CD14-positive monocyte (primary cell): ENCODE measurements around the gene COL17A1. TPM values are rescaled to one million over a fixed set of nuclear protein-coding genes. Genes with fewer than 3 reads are reported as not detected.

ENCODE experiments used
- DNase-seq, 3 donors: peaks; one replicate each; pipeline ENCODE4 v3.0.0-alpha.2; 2011 to 2022
- H2AFZ ChIP-seq: 2 replicates; pipeline ENCODE4 v1.6.0; 2012; ENCODE audit warnings: mild to moderate bottlenecking, low read depth, low read length, inconsistent platforms; ENCODE audit not compliant: insufficient read depth, poor library complexity, severe bottlenecking
- H3K27ac ChIP-seq, 2 donors: 1 replicate in 1 of 2; 2 replicates in 1 of 2; pipeline ENCODE4 v1.5.1; 2012 to 2013; ENCODE audit warnings: low read length in 2 of 2, control low read depth in 1 of 2, inconsistent platforms in 1 of 2, low read depth in 1 of 2, mild to moderate bottlenecking in 1 of 2
- H3K27me3 ChIP-seq, 2 donors: one replicate each; pipeline versions ENCODE4 v1.6.0 to v1.6.1; 2011 to 2013; ENCODE audit warnings: low read length in 2 of 2; ENCODE audit not compliant: control insufficient read depth in 2 of 2, insufficient read depth in 2 of 2
- H3K36me3 ChIP-seq, 2 donors: replicated peaks in 1 of 2; 1 replicate in 1 of 2; 2 replicates in 1 of 2; pipeline versions ENCODE4 v1.5.1 to v1.6.1; 2012 to 2013; ENCODE audit warnings: low read length in 2 of 2, control low read depth in 1 of 2, inconsistent platforms in 1 of 2, mild to moderate bottlenecking in 1 of 2; ENCODE audit not compliant: insufficient read depth in 2 of 2, control insufficient read depth in 1 of 2
- H3K4me1 ChIP-seq, 2 donors: 1 replicate in 1 of 2; 2 replicates in 1 of 2; pipeline versions ENCODE4 v1.5.1 to v1.6.1; 2012 to 2013; ENCODE audit warnings: low read length in 2 of 2, control low read depth in 1 of 2, inconsistent platforms in 1 of 2, mild to moderate bottlenecking in 1 of 2, moderate library complexity in 1 of 2; ENCODE audit not compliant: insufficient read depth in 2 of 2, control insufficient read depth in 1 of 2
- H3K4me2 ChIP-seq: replicated peaks from 2 replicates; pipeline ENCODE3; 2012; ENCODE audit warnings: low read length, moderate library complexity, mild to moderate bottlenecking; ENCODE audit not compliant: poor library complexity, severe bottlenecking; ENCODE audit errors: extremely low read depth
- H3K4me3 ChIP-seq, 3 experiments: fragments of 200-600 bp in 1 of 3; sonication (generic) in 1 of 3; replicated peaks in 1 of 3; 1 replicate in 2 of 3; 2 replicates in 1 of 3; pipeline ENCODE4 v1.5.1; 2011 to 2013; ENCODE audit warnings: low read length in 3 of 3, mild to moderate bottlenecking in 3 of 3, control low read depth in 2 of 3, low read depth in 2 of 3, inconsistent platforms in 1 of 3, moderate library complexity in 1 of 3
- H3K79me2 ChIP-seq: 2 replicates; pipeline ENCODE4 v1.6.0; 2012; ENCODE audit warnings: mild to moderate bottlenecking, control low read depth, inconsistent platforms, low read length, moderate library complexity; ENCODE audit not compliant: insufficient read depth
- H3K9ac ChIP-seq: 2 replicates; pipeline ENCODE4 v1.6.0; 2017; ENCODE audit warnings: low read length, mild to moderate bottlenecking; ENCODE audit not compliant: insufficient read depth, poor library complexity, severe bottlenecking
- H3K9me3 ChIP-seq, 2 donors: replicated peaks in 1 of 2; 1 replicate in 1 of 2; 2 replicates in 1 of 2; pipeline versions ENCODE4 v1.5.1 to v1.6.1; 2012 to 2013; ENCODE audit warnings: low read length in 2 of 2, control low read depth in 1 of 2; ENCODE audit not compliant: control insufficient read depth in 1 of 2, insufficient read depth in 1 of 2
- H4K20me1 ChIP-seq: 2 replicates; pipeline ENCODE4 v1.6.0; 2012; ENCODE audit warnings: mild to moderate bottlenecking, low read length, control low read depth, moderate library complexity; ENCODE audit not compliant: insufficient read depth
- H3K27ac Mint-ChIP-seq, 7 donors: one replicate each; pipeline ENCODE4 v1.8.0; 2020; ENCODE audit warnings: mild to moderate bottlenecking in 7 of 7, mixed read lengths in 7 of 7, moderate library complexity in 6 of 7, inconsistent platforms in 2 of 7
- H3K27me3 Mint-ChIP-seq, 3 donors: one replicate each; pipeline ENCODE4 v1.8.0; 2021 to 2022; ENCODE audit warnings: low read depth in 3 of 3, mild to moderate bottlenecking in 3 of 3, mixed read lengths in 3 of 3, moderate library complexity in 3 of 3, inconsistent platforms in 1 of 3
- H3K36me3 Mint-ChIP-seq, 2 donors: one replicate each; pipeline ENCODE4 v1.8.0; 2020; ENCODE audit warnings: mixed read lengths in 2 of 2, inconsistent platforms in 1 of 2, mild to moderate bottlenecking in 1 of 2
- H3K4me1 Mint-ChIP-seq: one replicate; pipeline ENCODE4 v1.8.0; 2020; ENCODE audit warnings: mild to moderate bottlenecking, mixed read lengths
- H3K4me3 Mint-ChIP-seq, 2 donors: one replicate each; pipeline ENCODE4 v1.8.0; 2020; ENCODE audit warnings: mild to moderate bottlenecking in 2 of 2, mixed read lengths in 2 of 2, moderate library complexity in 1 of 2
- H3K9me3 Mint-ChIP-seq, 7 donors: one replicate each; pipeline ENCODE4 v1.8.0; 2020 to 2022; ENCODE audit warnings: mixed read lengths in 7 of 7, mild to moderate bottlenecking in 6 of 7, moderate library complexity in 6 of 7, inconsistent platforms in 2 of 7
- WGBS: methylation state at CpG from one replicate; pipeline ENCODE4 v1.1.5; 2013; ENCODE audit warnings: missing lambda C conversion rate; ENCODE audit not compliant: insufficient coverage; 5-methylcytosine and 5-hydroxymethylcytosine counted together
- intact Hi-C, 2 donors: fragments of 100-400 bp; cut with micrococcal nuclease; formaldehyde crosslinking; loops; one replicate each; pipeline versions ENCODE4 v1.15.0 to v1.15.1; 2023
- polyA plus RNA-seq, 3 donors: library from polyadenylated mRNA; depleted of rRNA in 1 of 3; unstranded in 2 of 3; stranded (reverse) in 1 of 3; fragments of 300-500 nt in 2 of 3; fragments of >200 nt in 1 of 3; fragmentation: Illumina TruSeq in 2 of 3; gene quantifications; 1 replicate in 2 of 3; 2 replicates in 1 of 3; pipeline ENCODE4 v1.2.3, GENCODE V29; 2012 to 2021
- TF ChIP-seq, protein P1 (sequence below): fragments of 200-600 bp; IDR thresholded peaks from one replicate; pipeline ENCODE4 v1.8.0; 2022; ENCODE audit warnings: antibody characterized with exemption, mild to moderate bottlenecking

Gene COL17A1
- polyA plus RNA-seq, 3 donors, result not detected

DNA sequence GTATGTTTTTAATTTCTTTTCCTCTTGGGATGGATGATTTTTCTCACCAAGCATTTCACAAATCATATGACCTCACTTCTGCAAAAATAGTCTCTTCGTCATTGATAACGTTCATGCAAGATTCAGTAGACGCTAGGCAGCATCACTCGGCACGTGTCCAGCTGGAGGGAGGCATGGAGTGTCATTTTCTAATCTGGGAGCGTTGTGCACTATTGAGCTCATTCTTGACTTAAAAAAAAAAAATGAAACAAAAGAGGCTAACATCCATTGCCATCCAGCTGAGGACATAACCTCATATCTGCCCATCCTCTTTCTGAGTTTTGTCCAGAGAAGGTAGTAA lies 56.2 kb downstream of the COL17A1 start:
- peaks cover 43 to 79% of the 10 kb centered on the region in 2 donors for H3K36me3 ChIP-seq
- Mint-ChIP-seq H3K4me1 (peaks cover 14% of the 10 kb centered on the region), H3K27ac (peak overlapping the region in 1 of 7 donors; percentile 18), H3K27me3 (peaks cover 0 to under 1% (median 0%) of the 10 kb centered on the region in 3 donors), H3K36me3 (peaks cover 49 to 65% of the 10 kb centered on the region in 2 donors), H3K4me3 (no peak overlapping the region), H3K9me3 (no peaks in the 10 kb centered on the region)
- DNase-seq, result no peak
- no peaks in the 10 kb centered on the region for H3K27me3 ChIP-seq
- H3K79me2 ChIP-seq, result no peaks in the 10 kb centered on the region
- peaks cover 0 to 8% of the 10 kb centered on the region in 2 donors for H3K4me1 ChIP-seq
- WGBS, result 100% methylated on average over 3 of the region's 6 CpGs
- TF ChIP-seq, protein P1, sequence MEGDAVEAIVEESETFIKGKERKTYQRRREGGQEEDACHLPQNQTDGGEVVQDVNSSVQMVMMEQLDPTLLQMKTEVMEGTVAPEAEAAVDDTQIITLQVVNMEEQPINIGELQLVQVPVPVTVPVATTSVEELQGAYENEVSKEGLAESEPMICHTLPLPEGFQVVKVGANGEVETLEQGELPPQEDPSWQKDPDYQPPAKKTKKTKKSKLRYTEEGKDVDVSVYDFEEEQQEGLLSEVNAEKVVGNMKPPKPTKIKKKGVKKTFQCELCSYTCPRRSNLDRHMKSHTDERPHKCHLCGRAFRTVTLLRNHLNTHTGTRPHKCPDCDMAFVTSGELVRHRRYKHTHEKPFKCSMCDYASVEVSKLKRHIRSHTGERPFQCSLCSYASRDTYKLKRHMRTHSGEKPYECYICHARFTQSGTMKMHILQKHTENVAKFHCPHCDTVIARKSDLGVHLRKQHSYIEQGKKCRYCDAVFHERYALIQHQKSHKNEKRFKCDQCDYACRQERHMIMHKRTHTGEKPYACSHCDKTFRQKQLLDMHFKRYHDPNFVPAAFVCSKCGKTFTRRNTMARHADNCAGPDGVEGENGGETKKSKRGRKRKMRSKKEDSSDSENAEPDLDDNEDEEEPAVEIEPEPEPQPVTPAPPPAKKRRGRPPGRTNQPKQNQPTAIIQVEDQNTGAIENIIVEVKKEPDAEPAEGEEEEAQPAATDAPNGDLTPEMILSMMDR, result no peak
- H3K4me3 ChIP-seq, result no peak overlapping the region
- no peaks in the 10 kb centered on the region for H4K20me1 ChIP-seq
- intact Hi-C loops, result no loop called here
- no peak overlapping the region for H3K27ac ChIP-seq
- H3K4me2 ChIP-seq, result no peak overlapping the region
- no peak overlapping the region for H3K9ac ChIP-seq
- no peaks in the 10 kb centered on the region for H3K9me3 ChIP-seq
- H2AFZ ChIP-seq, result no peak overlapping the region

DNA sequence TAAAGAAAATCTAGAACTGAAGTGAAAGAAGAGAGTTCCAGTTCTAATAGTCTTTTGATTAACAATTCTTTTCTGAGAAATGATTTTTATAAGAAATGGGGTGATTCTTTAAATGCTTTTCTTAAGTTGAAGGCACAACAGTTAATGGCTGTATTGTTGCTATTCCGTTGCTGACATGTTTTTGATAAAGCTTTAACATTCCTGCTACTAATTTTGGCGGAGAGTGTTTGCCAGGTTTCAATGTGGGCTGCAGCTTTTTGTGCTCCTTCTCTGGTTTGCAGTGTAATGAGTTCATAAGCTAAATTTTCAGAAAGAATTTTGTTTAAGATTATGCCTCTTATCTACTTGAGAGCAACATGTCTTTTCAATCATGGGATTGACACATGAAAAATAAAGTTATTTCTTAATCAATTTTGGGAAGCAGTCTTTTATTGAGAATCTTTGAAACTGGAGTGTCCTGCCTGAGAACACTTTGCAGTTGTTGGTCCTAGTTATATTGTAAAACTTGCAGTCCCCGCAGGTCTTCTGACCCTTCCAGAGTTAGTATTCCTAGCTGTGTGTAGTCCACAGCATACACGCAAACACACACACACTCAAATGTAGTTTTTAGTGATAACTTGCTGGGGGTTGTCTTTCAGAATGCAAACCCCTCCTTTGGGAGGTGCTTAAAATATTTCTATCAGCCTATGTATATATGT lies 56.7 kb downstream of the COL17A1 start:
- H3K4me1 ChIP-seq, result peaks cover 0 to 8% of the 10 kb centered on the region in 2 donors
- intact Hi-C loops, result no loop called here
- peaks cover 48 to 85% of the 10 kb centered on the region in 2 donors for H3K36me3 ChIP-seq
- TF ChIP-seq, protein P1, result no peak
- H3K36me3 Mint-ChIP-seq, result peaks cover 55 to 70% of the 10 kb centered on the region in 2 donors
- H3K9ac ChIP-seq, result no peak overlapping the region
- H3K27ac Mint-ChIP-seq, result no peak overlapping the region
- no peaks in the 10 kb centered on the region for H3K9me3 ChIP-seq
- H4K20me1 ChIP-seq, result no peaks in the 10 kb centered on the region
- DNase-seq, result no peak
- peaks cover 0 to 2% (median 0%) of the 10 kb centered on the region in 3 donors for H3K27me3 Mint-ChIP-seq
- no peak overlapping the region for H3K4me3 Mint-ChIP-seq
- no peaks in the 10 kb centered on the region for H3K27me3 ChIP-seq
- no peak overlapping the region for H3K4me2 ChIP-seq
- H3K9me3 Mint-ChIP-seq, result no peaks in the 10 kb centered on the region
- 100% methylated on average over 2 of the region's 4 CpGs for WGBS
- peaks cover 14% of the 10 kb centered on the region for H3K4me1 Mint-ChIP-seq
- H3K79me2 ChIP-seq, result no peaks in the 10 kb centered on the region
- H2AFZ ChIP-seq, result no peak overlapping the region
- H3K4me3 ChIP-seq, result no peak overlapping the region
- H3K27ac ChIP-seq, result no peak overlapping the region
